Renal pelvis (tissue), 4 donors: Measurements from ENCODE around the gene SPON1. TPM values are rescaled to one million over a fixed set of nuclear protein-coding genes. Genes with fewer than 3 reads are reported as not detected.
"Not testable (repeated sequence)": the region's sequence is repeated elsewhere in the genome, so short reads cannot be mapped to it uniquely, and the experiment has no call there.

Source experiments
- DNase-seq: peaks from one replicate; pipeline ENCODE4 v3.0.0-alpha.2; 2013
- polyA plus RNA-seq, 3 donors: library from polyadenylated mRNA; unstranded; fragments of 120-200 nt; gene quantifications; one replicate each; pipeline ENCODE4 v1.2.1, GENCODE V29; 2013; ENCODE audit not compliant: insufficient read length in 3 of 3

Gene SPON1
- polyA plus RNA-seq, 3 donors: 57.4 to 71.8 (median 68.0) TPM

GRCh38 chr11:14114786-14115185, 152.3 kb downstream of the SPON1 start:
- DNase-seq: no peak

- no peak for DNase-seq
These were observed 155.1 kb downstream of the SPON1 start for GRCh38 chr11:14117632-14118031.

- peak; percentile 23 for DNase-seq
These were observed 155.5 kb downstream of the SPON1 start for GRCh38 chr11:14118072-14118471.

- DNase-seq: no peak
These were observed 156.8 kb downstream of the SPON1 start for GRCh38 chr11:14119357-14119756.

- DNase-seq: no peak
These were observed 161.8 kb downstream of the SPON1 start for GRCh38 chr11:14124350-14124749.

GRCh38 chr11:14124886-14125285, 162.4 kb downstream of the SPON1 start:
- no peak for DNase-seq

GRCh38 chr11:14125529-14125928, 163.0 kb downstream of the SPON1 start:
- no peak for DNase-seq

GRCh38 chr11:14127679-14128078, 165.2 kb downstream of the SPON1 start:
- no peak for DNase-seq

GRCh38 chr11:14132312-14132711, 169.8 kb downstream of the SPON1 start:
- DNase-seq: no peak

- no peak for DNase-seq
These were observed 170.9 kb downstream of the SPON1 start for GRCh38 chr11:14133381-14133780.

- DNase-seq: no peak
These were observed 174.0 kb downstream of the SPON1 start for GRCh38 chr11:14136561-14136960.

- DNase-seq: no peak
These were observed 174.8 kb downstream of the SPON1 start for GRCh38 chr11:14137284-14137683.

GRCh38 chr11:14140991-14141390, 178.5 kb downstream of the SPON1 start:
- no peak for DNase-seq

GRCh38 chr11:14141676-14142075, 179.2 kb downstream of the SPON1 start:
- no peak for DNase-seq

- DNase-seq: no peak
These were observed 182.4 kb downstream of the SPON1 start for GRCh38 chr11:14144934-14145333.

- peak; percentile 19 for DNase-seq
These were observed 186.2 kb downstream of the SPON1 start for GRCh38 chr11:14148653-14149273.

- no peak for DNase-seq
These were observed 187.2 kb downstream of the SPON1 start for GRCh38 chr11:14149683-14150082.

GRCh38 chr11:14150878-14151277, 188.4 kb downstream of the SPON1 start:
- no peak for DNase-seq

- DNase-seq: not testable (repeated sequence)
These were observed 191.6 kb downstream of the SPON1 start for GRCh38 chr11:14154103-14154502.

- no peak for DNase-seq
These were observed 195.9 kb downstream of the SPON1 start for GRCh38 chr11:14158393-14158792.

GRCh38 chr11:14163576-14163975, 201.1 kb downstream of the SPON1 start:
- no peak for DNase-seq

- DNase-seq: not testable (repeated sequence)
These were observed 211.2 kb downstream of the SPON1 start for GRCh38 chr11:14173679-14174078.

GRCh38 chr11:14179116-14179820, 216.7 kb downstream of the SPON1 start:
- no peak for DNase-seq

GRCh38 chr11:14181121-14181520, 218.6 kb downstream of the SPON1 start:
- DNase-seq: no peak
